Stimulated activated CD8-positive, alpha-beta memory T cell treated with anti-CD3 and anti-CD28 coated beads, Interleukin-2, amount 100 ng/mL, for 48 hours (primary cell): ENCODE results near the gene CBL.

Experiments
- DNase-seq, 2 donors: peaks; one replicate each; pipeline ENCODE4 v3.0.0-alpha.2; 2020; ENCODE audit warnings: low read depth in 2 of 2

The CBL gene

DNA sequence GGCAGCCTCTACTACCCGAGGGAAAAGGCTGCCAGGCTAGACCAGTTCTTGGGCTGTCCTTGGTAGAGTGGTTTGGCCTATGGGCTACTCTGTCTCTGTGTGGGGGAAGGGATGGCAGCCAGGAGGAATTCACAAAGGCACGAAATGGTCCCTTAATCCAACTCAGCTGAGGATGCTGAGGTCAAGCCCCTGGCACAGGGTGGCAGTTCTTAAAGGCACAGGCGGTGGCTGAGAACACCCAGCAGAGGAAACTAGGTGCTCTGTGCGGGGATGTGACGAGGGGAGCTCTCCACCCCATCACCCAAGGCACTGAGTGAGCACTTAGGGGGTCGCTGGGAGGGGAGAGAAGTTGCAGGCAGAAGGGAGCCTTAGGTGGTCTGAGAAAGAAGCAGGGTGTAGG, 140.5 kb downstream of the CBL start, which contains the start of gene MFRP:
Gene MFRP (minus strand): TSS at position 101 of the 400 bp plus-strand sequence. CDS start 192 bp downstream, outside the sequence.
- no peak for DNase-seq

DNA sequence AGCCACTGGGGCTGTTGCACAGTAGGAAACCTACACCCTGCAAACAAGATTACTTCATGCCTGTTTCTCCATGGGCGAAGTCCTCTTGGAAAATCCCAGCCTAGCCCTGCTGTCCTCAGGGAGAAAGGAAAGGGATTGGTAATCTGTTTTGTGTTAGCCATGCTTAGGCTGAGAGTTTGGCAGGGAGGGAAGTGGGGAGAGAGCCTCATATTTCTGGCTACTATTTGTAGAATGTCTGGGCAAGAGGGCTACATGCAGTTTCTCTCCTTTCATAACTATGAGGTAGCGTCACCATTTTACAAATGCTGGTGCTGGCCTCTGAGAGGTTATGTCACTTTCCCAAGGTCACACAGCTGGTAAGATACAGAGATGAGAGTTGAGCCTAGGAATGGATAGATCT, 141.1 kb downstream of the CBL start:
- no peak for DNase-seq

DNA sequence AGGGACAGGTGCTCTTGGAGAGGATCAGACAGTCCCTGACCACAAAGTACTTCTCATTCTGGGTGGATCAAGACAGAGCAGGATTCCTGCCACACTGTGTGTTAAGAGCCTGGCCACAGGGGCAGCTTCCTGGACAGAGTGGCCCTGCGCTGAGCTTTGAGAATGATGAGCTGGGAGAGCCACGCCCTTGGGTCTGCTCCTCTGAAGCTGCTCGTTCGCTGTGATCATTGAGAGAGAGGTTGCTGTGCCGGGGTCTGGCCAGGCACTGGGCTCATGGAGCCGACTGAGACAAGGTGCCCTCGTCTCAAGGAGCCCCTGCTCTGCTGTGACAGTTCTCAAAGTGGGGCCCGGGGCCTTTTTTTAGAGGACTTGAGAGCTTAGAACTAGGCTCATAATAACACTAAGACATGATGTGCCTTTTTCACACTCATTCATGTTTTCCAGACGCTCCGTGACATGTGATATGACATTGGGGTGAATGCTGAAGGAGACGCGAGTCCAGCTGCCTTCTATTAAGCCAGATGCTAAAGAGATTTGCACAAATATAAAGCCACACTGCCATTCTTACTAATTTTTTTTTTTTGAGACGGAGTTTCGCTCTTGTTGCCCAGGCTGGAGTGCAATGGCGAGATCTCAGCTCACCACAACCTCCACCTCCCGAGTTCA, 141.9 kb downstream of the CBL start:
- no peak for DNase-seq

DNA sequence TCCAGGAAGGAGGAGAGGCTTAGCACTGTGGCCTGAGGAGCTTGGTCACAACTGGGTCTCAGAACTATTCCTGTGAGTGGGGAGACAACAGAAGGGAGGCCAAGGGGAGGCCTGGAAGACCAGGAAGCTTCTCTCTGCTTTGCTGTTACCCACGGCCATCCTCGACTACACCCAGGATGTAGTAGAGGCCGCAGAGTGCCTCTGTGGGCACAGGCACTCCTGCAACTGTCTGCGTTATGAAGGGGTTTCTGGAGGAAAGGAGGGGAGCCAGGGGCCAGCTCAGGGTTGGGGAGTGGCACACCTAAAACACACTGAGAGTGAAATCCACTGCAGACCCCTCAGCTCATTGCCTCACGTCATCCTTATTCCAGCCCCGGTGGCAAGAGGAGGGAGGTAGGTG, 144.2 kb downstream of the CBL start:
- no peak for DNase-seq

GRCh38 chr11:119351232-119351631, 145.1 kb downstream of the CBL start:
- no peak for DNase-seq

DNA sequence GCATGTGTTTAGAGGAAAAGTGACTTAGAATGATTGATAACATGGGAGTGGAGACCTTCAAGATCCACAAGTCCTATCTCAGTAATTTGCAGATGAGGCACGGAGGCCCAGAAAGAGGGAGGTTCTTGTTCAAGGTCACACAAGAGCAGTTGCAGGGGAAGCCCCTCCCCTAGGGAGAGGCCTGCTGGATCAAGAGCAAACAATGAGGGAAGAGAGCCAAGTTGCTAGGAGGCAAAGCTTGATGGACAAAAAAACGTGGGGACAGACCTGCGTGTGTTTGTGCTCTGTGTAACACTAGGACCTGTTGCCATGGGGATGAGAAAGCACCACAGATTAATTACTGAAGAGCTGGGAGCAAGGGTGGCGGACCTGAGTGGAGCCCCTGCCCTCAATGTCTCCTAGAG, 146.7 kb downstream of the CBL start:
- DNase-seq = no peak

GRCh38 chr11:119355091-119355843, 149.1 kb downstream of the CBL start:
- no peak for DNase-seq

GRCh38 chr11:119356349-119357031, 150.4 kb downstream of the CBL start:
- peak; percentile 52 to 58 for DNase-seq

- no peak for DNase-seq
These were observed 150.9 kb downstream of the CBL start for GRCh38 chr11:119357074-119357473.
